GM13977 (cell line): ENCODE data around the gene HOXA13.

Experiments
- DNase-seq: peaks from one replicate; pipeline ENCODE4 v3.0.0; 2012; ENCODE audit warnings: low spot score
- CTCF ChIP-seq: IDR thresholded peaks from 2 replicates; pipeline ENCODE4 v1.5.1; 2012; ENCODE audit warnings: mild to moderate bottlenecking, control low read depth; ENCODE audit not compliant: insufficient read depth; ENCODE audit errors: extremely low read depth, missing control alignments
- in situ Hi-C: fragments of 300-500 bp; cut with MboI; formaldehyde crosslinking; loops from one replicate; pipeline ENCODE4 v1.12.0; 2022; ENCODE audit warnings: low sequenced_read_pairs, low pct_unique_long_range_greater_than_20kb, mixed read lengths, inconsistent platforms; ENCODE audit not compliant: unreplicated experiment

The HOXA13 gene

DNA sequence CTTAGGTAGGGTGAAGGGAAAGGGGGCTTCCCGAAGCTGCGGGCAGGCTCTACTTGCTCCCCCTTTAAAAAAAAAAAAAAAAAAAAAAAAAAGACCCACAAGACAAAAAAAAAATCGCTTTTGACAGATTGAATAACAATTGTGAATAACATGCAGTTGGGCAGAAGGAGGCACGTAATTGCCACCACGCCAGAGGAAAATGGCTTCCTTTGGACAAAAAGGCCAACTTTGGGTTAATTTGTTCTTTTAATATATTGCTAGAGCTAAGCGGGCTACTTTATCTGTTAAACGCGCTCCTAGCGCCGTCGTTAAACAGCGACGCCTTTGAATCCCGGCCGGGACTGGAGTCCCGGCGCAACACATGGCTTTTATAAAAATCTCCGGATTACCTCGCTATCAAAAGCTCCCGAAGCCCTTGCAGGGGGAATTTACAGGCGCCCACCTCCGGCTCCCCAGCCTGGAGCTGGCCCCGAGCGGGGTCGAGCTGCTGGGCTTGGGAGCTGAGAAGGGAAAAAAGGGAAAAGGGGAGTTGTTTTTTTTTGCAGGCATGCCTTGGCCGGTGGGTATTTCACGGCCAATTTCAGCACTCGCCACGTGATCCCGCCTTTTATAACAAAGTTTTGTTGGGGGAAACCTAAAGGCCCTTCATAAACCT is 16.1 kb downstream of the HOXA13 start:
- in situ Hi-C loops, result no loop called here
- no peak for TF ChIP-seq CTCF
- DNase-seq, result no peak

DNA sequence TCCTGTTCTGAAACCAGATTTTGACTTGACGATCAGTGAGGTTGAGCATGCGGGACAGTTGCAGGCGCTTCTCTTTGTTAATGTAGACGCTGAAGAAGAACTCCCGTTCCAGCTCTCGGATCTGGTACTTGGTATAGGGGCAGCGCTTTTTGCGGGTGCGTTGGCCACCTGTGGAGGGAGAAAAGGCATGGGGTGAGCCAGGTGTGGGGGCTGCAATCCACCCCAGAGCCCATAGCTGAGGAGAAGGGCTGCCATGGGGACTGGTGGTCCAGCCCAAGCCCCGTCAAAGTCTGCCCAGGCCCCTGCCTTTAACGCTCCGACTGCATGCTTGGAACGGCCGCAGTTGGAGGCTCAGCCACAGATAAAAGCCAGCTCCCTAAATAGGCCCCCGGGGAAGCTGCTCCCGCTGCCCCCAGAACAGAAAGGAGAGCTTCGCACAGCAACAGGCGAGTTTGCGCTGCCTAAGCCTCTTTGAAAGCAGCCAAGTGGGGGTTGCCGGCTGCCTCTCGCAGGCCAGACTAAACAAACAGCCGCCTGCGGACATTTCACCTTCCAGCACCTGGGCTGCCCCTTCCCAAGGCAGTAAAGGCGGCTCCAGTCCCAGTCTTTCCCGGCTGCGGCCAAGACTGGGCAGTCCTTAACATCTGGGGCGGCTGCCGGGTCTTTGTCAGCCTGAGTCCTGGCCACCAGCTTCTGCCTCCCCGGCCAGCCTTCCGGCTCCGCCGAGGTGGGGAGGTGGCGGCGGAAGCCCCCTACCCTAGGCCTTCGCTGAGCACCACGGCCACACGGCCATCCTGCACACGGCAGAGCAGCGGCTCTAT is 16.8 kb downstream of the HOXA13 start:
- in situ Hi-C loops, result no loop called here
- DNase-seq, result no peak
- no peak for TF ChIP-seq CTCF

- DNase-seq, result no peak
- TF ChIP-seq CTCF, result no peak
- in situ Hi-C loops, result no loop called here
Measured at GRCh38 chr7:27182285-27182841, 17.5 kb downstream of the HOXA13 start.

- DNase-seq, result no peak
- in situ Hi-C loops, result no loop called here
Measured at GRCh38 chr7:27181795-27182275, 18.1 kb downstream of the HOXA13 start.

DNA sequence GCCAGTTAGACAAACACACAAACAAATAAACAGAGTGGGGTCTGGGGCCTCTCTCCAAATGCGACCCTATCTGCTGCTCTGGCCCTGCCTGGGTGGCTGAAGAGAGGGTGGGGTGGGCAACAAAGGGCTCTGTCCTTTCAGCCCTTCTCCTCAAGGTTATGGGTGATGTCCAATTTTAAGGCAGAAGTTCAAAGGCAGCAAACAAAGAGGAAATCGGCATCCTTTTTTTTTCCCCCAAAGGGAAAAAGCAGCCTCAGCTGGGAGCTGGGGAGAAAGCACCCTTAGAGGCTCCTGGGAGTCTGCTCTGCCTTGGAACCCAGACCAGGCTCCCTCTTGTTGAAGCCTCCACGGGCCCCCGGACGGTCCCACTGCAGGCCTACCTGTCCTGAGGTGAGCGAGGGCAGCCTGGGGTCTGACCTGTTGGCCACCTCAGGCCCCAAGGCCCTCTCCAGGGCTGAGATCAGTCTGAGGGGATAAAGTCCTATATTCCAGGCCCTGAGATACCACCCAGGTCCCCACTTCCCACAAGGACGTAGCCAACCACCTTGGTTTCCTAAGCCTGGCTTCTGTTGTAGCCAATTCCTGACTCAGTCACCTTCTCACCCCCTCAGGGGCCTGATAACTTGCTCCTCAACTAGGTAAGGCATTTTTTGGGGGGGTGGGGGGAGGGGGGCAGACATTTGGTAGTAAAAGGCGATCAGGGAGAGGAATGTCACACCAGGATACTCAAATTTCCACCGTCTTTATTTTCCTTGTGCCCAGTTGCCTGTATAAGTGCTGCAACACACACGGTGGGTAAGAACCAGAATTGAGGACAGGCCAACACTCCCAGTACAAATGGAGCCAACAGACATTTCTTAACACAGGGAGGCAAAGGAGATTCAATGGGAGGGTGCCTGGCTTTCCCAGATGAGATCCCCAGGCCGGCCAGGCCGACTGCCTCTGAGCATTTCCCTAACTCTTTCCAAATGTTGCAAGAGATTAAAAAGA is 19.2 kb downstream of the HOXA13 start:
- in situ Hi-C loops, result no loop called here
- DNase-seq, result no peak
- no peak for TF ChIP-seq CTCF

More at GRCh38 chr7:27181795-27182275, 18.1 kb downstream of the HOXA13 start:
- no peak for TF ChIP-seq CTCF
